Transverse colon (tissue), 4 donors: ENCODE results near the gene USP48. TPM values are rescaled to one million over a fixed set of nuclear protein-coding genes. Genes with fewer than 3 reads are reported as not detected.

Experiments
- DNase-seq: peaks from one replicate; pipeline ENCODE4 v3.0.0-alpha.2; 2019
- H3K27ac ChIP-seq, 4 donors: fragments of 200-600 bp; sonication (generic); 2 replicates each; pipeline ENCODE4 v1.5.1; 2016 to 2018; ENCODE audit warnings: inconsistent platforms in 4 of 4
- H3K27me3 ChIP-seq: fragments of 200-600 bp; sonication (generic); 2 replicates; pipeline ENCODE4 v1.5.1; 2017; ENCODE audit warnings: inconsistent platforms
- H3K36me3 ChIP-seq, 4 donors: fragments of 200-600 bp; sonication (generic); 2 replicates each; pipeline ENCODE4 v1.5.1; 2017 to 2019; ENCODE audit warnings: inconsistent platforms in 4 of 4
- H3K4me1 ChIP-seq, 4 donors: fragments of 200-600 bp; sonication (generic); 2 replicates each; pipeline ENCODE4 v1.5.1; 2017 to 2020; ENCODE audit warnings: inconsistent platforms in 4 of 4
- H3K4me3 ChIP-seq, 4 donors: fragments of 200-600 bp; sonication (generic); 1 replicate in 1 of 4; 2 replicates in 3 of 4; pipeline versions ENCODE4 v1.5.1 to v1.6.1; 2017 to 2019; ENCODE audit warnings: inconsistent platforms in 4 of 4
- H3K9me3 ChIP-seq, 2 donors: fragments of 200-600 bp; sonication (generic); 2 replicates each; pipeline ENCODE4 v1.5.1; 2017 to 2019; ENCODE audit warnings: inconsistent platforms in 2 of 2
- CTCF ChIP-seq, 5 experiments: fragments of 200-600 bp in 3 of 5; fragments of 450-650 bp in 2 of 5; sonication (generic) in 3 of 5; IDR thresholded peaks; 1 replicate in 2 of 5; 2 replicates in 3 of 5; pipeline ENCODE4 v1.5.1; 2016 to 2017; ENCODE audit warnings: antibody characterized with exemption in 5 of 5, inconsistent platforms in 3 of 5, mild to moderate bottlenecking in 2 of 5, moderate library complexity in 1 of 5
- EP300 ChIP-seq: sonication (generic); formaldehyde crosslinking; IDR thresholded peaks from one replicate; pipeline ENCODE4 v1.6.1; 2017; ENCODE audit warnings: antibody characterized with exemption, low read depth
- POLR2A ChIP-seq: fragments of 450-650 bp; IDR thresholded peaks from one replicate; pipeline ENCODE4 v1.6.1; 2016; ENCODE audit warnings: antibody characterized with exemption, mild to moderate bottlenecking, moderate library complexity
- POLR2AphosphoS5 ChIP-seq, 3 donors: sonication (generic); formaldehyde crosslinking; IDR thresholded peaks; one replicate each; pipeline ENCODE4 v1.6.1; 2016; ENCODE audit warnings: antibody characterized with exemption in 3 of 3
- WGBS, 2 donors: methylation state at CpG; one replicate each; pipeline ENCODE4 v1.1.5; 2018; ENCODE audit warnings: low coverage in 1 of 2; 5-methylcytosine and 5-hydroxymethylcytosine counted together
- in situ Hi-C, 4 donors: fragments of 200-750 bp; cut with MboI; loops; one replicate each; pipeline versions ENCODE4 v1.15.0 to v1.15.1; 2017; ENCODE audit warnings: low sequenced_read_pairs in 3 of 4, low pct_ligation_motif_present in 1 of 4, low pct_unique_long_range_greater_than_20kb in 1 of 4
- intact Hi-C: fragments of 100-400 bp; cut with DNase I; formaldehyde crosslinking; loops from one replicate; pipeline ENCODE4 v1.15.1; 2023; ENCODE audit warnings: low total_unique reads
- total RNA-seq, 4 donors: library from RNA; depleted of rRNA; stranded (reverse); fragments of >200 nt; gene quantifications; one replicate each; pipeline ENCODE4 v1.1.0, GENCODE V29; 2016

USP48 gene
- total RNA-seq, 4 donors from 2014 or later: 48.4 to 87.3 (median 51.4) TPM

DNA sequence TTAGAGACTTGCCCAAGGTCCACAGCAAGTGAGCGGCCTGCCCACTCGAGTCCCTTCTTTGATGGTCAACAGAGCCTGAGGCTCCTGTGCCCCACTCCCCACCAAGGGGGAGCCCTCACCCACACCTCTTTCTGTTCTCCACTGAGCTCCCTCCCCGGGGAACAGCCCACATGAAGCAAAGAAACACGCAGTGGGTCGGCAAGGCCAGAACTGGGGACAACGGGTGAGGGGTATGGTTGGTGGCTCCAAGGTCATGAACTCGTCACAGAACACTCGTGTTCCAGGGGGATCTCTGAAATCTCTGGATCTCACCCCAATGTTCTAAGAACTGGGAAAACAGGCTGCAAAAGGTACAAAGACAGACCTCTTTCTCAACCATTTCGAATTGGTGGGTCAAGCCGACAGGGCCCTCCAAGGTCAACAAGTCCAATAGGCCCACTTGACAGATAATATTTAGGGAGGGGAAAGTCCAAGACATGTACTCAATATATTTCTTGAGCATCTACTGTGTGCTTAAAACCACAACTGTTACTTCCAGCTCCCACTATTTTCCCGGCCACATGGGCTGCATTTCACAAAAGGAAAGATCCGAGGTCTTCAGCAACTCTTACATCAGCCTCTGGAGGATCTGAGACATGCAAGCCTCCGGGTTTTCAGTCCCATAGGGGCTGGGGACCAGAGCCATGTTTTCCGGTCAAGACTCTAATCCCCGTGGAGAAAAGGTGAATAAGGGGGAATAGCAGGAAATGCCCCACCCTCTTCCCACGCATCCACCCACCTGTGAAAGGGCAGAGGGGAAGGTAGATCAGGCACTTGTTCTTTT is 112.7 kb downstream of the USP48 start:
- peak overlapping the region in 1 of 4 donors; percentile 57 for H3K4me3 ChIP-seq
- H3K36me3 ChIP-seq: no peaks in the 10 kb centered on the region
- in situ Hi-C loops: loop anchor here in 3 of 4 donors (25.0 kb wide), 2 partner anchors 158 to 433 kb away; partner anchors contain the start of gene ALPL (in 3 of the 3)

GRCh38 chr1:21669258-21670058 is 113.5 kb downstream of the USP48 start, which contains the start of gene RAP1GAP:
RAP1GAP (minus strand) TSS chr1:21669357; CDS start chr1:21620032, 49,325 bp downstream.
- intact Hi-C loops (no loop called here), in situ Hi-C loops (loop anchor here in 3 of 4 donors (25.0 kb wide), 2 partner anchors 157 to 432 kb away; partner anchors contain the start of gene ALPL (in 3 of the 3))
- H3K4me3 ChIP-seq: peak within 1 kb of the TSS in 3 of 4 donors; percentile 23 to 57 (median 28)
- peak; percentile 52 for DNase-seq
- H3K4me1 ChIP-seq: peaks cover 19 to 31% (median 25%) of the 10 kb centered on the region in 4 donors
- 3 to 20% methylated on average over 2 to 32 of the region's 64 CpGs for WGBS, 2 donors
- H3K9me3 ChIP-seq: no peaks in the 10 kb centered on the region
- no peak within 1 kb of the TSS for H3K27ac ChIP-seq
- H3K27me3 ChIP-seq: peaks cover 58% of the 10 kb centered on the region
- no peak for TF ChIP-seq EP300
- TF ChIP-seq POLR2AphosphoS5 (IDR thresholded peaks at IDR 0.05): no peak
- TF ChIP-seq POLR2A: no peak
- TF ChIP-seq CTCF (IDR thresholded peaks at IDR 0.05): peak in 1 of 5 experiments; percentile 4
- no peaks in the 10 kb centered on the region for H3K36me3 ChIP-seq

More for the DNA sequence above, 112.7 kb downstream of the USP48 start:
- no peak overlapping the region for H3K27ac ChIP-seq
- 55% methylated on average over 16 of the region's 16 CpGs; no CpG with 5 or more reads in 1 of the 2 donors for WGBS, 2 donors
- no peak for DNase-seq
- no peaks in the 10 kb centered on the region for H3K9me3 ChIP-seq
- TF ChIP-seq EP300: no peak
- no peak for TF ChIP-seq CTCF (IDR thresholded peaks at IDR 0.05)
- no peak for TF ChIP-seq POLR2AphosphoS5 (IDR thresholded peaks at IDR 0.05)
- TF ChIP-seq POLR2A: no peak
- peaks cover 52% of the 10 kb centered on the region for H3K27me3 ChIP-seq
- peaks cover 19 to 31% (median 25%) of the 10 kb centered on the region in 4 donors for H3K4me1 ChIP-seq
- intact Hi-C loops: no loop called here

GRCh38 chr1:21668951-21669257 is 114.0 kb downstream of the USP48 start:
- TF ChIP-seq POLR2A: no peak
- no peak for TF ChIP-seq POLR2AphosphoS5 (IDR thresholded peaks at IDR 0.05)
- TF ChIP-seq CTCF (IDR thresholded peaks at IDR 0.05): no peak
- TF ChIP-seq EP300: no peak
- intact Hi-C loops: no loop called here
- peak overlapping the region in 3 of 4 donors; percentile 23 to 57 (median 28) for H3K4me3 ChIP-seq
- no peak for DNase-seq
- H3K36me3 ChIP-seq: no peaks in the 10 kb centered on the region
- no peaks in the 10 kb centered on the region for H3K9me3 ChIP-seq
- in situ Hi-C loops: loop anchor here in 3 of 4 donors (25.0 kb wide), 2 partner anchors 157 to 432 kb away; partner anchors contain the start of gene ALPL (in 3 of the 3)
- no peak overlapping the region for H3K27ac ChIP-seq
- peaks cover 19 to 31% (median 25%) of the 10 kb centered on the region in 4 donors for H3K4me1 ChIP-seq
- H3K27me3 ChIP-seq: peaks cover 62% of the 10 kb centered on the region
- 0% methylated on average over 4 of the region's 25 CpGs; no CpG with 5 or more reads in 1 of the 2 donors for WGBS, 2 donors
